KMS-11 (cell line): ENCODE data around the gene GPRC5A.

Experiments
- H2AFZ ChIP-seq: fragments of 200-600 bp; sonication (generic); 2 replicates; pipeline ENCODE4 v1.6.1; 2016; ENCODE audit warnings: antibody characterized with exemption, mixed run types, low read depth
- H3K27ac ChIP-seq: fragments of 200-600 bp; sonication (generic); 2 replicates; pipeline ENCODE4 v1.6.1; 2016; ENCODE audit warnings: mild to moderate bottlenecking, mixed run types
- H3K27me3 ChIP-seq: fragments of 200-600 bp; sonication (generic); 2 replicates; pipeline ENCODE4 v1.6.1; 2017; ENCODE audit warnings: mild to moderate bottlenecking, low read depth, mixed run types, moderate library complexity; ENCODE audit not compliant: insufficient read depth
- H3K36me3 ChIP-seq: fragments of 200-600 bp; sonication (generic); 2 replicates; pipeline ENCODE4 v1.6.1; 2017; ENCODE audit warnings: mild to moderate bottlenecking, mixed run types; ENCODE audit not compliant: insufficient read depth
- H3K4me1 ChIP-seq: fragments of 200-600 bp; sonication (generic); 2 replicates; pipeline ENCODE4 v1.6.1; 2016; ENCODE audit warnings: mild to moderate bottlenecking, low read depth, mixed run types; ENCODE audit not compliant: poor library complexity, severe bottlenecking
- H3K4me2 ChIP-seq: fragments of 200-600 bp; sonication (generic); 2 replicates; pipeline ENCODE4 v1.7.0; 2016; ENCODE audit warnings: mild to moderate bottlenecking, mixed run types
- H3K4me3 ChIP-seq: fragments of 200-600 bp; sonication (generic); IDR thresholded peaks from 2 replicates; pipeline ENCODE4 v1.6.1; 2017; ENCODE audit warnings: low read depth, low read length, mixed read lengths; ENCODE audit not compliant: insufficient read depth
- H3K79me2 ChIP-seq: fragments of 200-600 bp; sonication (generic); 2 replicates; pipeline ENCODE4 v1.6.1; 2016; ENCODE audit warnings: low read depth, mixed run types; ENCODE audit not compliant: insufficient read depth
- H3K9ac ChIP-seq: fragments of 200-600 bp; sonication (generic); 2 replicates; pipeline ENCODE4 v1.6.1; 2016; ENCODE audit warnings: mild to moderate bottlenecking, mixed run types
- H4K20me1 ChIP-seq: fragments of 200-600 bp; sonication (generic); 2 replicates; pipeline ENCODE4 v1.6.1; 2016; ENCODE audit warnings: mild to moderate bottlenecking, mixed run types; ENCODE audit not compliant: insufficient read depth
- TF ChIP-seq, protein P1 (sequence below): fragments of 200-600 bp; sonication (generic); conservative IDR thresholded peaks from 2 replicates; pipeline ENCODE4 v1.6.1; 2017; ENCODE audit warnings: low read depth, mild to moderate bottlenecking, antibody characterized with exemption, low read length, moderate library complexity, mixed read lengths

Gene GPRC5A

DNA sequence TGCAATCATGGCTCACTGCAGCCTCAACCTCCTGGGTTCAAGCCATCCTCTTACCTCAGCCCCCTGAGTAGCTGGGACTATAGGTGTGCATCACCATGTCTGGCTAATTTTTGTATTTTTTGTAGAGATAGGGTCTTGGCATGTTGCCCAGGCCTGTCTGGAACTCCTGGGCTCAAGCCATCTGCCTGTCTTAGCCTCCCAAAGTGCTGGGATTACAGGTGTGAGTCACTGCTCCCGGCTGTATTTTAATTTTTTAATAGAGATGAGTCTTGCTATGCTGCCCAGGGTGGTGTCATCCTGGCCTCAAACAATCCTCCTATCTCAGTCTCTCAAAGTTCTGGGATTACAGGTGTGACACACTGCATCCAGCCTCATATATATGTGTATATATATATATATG is 31.7 kb upstream of the GPRC5A start:
- no peaks in the 10 kb centered on the region for H3K36me3 ChIP-seq
- H2AFZ ChIP-seq = no peak overlapping the region
- H3K4me2 ChIP-seq = no peak overlapping the region
- H3K4me1 ChIP-seq = no peaks in the 10 kb centered on the region
- no peak overlapping the region for H3K9ac ChIP-seq
- no peak overlapping the region for H3K27ac ChIP-seq
- TF ChIP-seq, protein P1, sequence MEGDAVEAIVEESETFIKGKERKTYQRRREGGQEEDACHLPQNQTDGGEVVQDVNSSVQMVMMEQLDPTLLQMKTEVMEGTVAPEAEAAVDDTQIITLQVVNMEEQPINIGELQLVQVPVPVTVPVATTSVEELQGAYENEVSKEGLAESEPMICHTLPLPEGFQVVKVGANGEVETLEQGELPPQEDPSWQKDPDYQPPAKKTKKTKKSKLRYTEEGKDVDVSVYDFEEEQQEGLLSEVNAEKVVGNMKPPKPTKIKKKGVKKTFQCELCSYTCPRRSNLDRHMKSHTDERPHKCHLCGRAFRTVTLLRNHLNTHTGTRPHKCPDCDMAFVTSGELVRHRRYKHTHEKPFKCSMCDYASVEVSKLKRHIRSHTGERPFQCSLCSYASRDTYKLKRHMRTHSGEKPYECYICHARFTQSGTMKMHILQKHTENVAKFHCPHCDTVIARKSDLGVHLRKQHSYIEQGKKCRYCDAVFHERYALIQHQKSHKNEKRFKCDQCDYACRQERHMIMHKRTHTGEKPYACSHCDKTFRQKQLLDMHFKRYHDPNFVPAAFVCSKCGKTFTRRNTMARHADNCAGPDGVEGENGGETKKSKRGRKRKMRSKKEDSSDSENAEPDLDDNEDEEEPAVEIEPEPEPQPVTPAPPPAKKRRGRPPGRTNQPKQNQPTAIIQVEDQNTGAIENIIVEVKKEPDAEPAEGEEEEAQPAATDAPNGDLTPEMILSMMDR = no peak
- H3K4me3 ChIP-seq = no peak overlapping the region
- H3K79me2 ChIP-seq = no peaks in the 10 kb centered on the region
- no peaks in the 10 kb centered on the region for H4K20me1 ChIP-seq
- H3K27me3 ChIP-seq = no peaks in the 10 kb centered on the region

DNA sequence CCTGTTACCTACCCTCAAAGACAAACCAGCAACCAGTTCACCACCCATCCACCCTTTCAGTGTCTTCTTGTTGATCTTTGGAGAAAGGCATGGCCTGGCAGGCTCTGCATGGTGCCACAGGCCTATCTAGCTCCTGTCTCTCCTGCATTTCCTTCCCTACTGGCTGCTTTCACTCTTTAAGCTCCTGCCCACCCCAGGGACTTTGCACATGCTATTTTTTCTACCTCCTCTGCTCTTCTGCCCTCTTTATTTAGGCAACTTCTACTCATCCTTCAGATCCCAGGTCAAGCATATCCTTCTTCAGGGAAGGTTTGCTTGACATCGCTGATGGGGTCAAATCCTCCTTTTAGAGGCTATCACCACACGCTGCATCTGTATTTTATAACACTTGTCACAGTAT is 27.1 kb upstream of the GPRC5A start:
- TF ChIP-seq, protein P1 = no peak
- H2AFZ ChIP-seq = no peak overlapping the region
- H3K4me2 ChIP-seq = no peak overlapping the region
- no peak overlapping the region for H3K4me3 ChIP-seq
- no peaks in the 10 kb centered on the region for H4K20me1 ChIP-seq
- no peaks in the 10 kb centered on the region for H3K36me3 ChIP-seq
- no peak overlapping the region for H3K9ac ChIP-seq
- no peaks in the 10 kb centered on the region for H3K79me2 ChIP-seq
- no peak overlapping the region for H3K27ac ChIP-seq
- no peaks in the 10 kb centered on the region for H3K4me1 ChIP-seq
- H3K27me3 ChIP-seq = no peaks in the 10 kb centered on the region

DNA sequence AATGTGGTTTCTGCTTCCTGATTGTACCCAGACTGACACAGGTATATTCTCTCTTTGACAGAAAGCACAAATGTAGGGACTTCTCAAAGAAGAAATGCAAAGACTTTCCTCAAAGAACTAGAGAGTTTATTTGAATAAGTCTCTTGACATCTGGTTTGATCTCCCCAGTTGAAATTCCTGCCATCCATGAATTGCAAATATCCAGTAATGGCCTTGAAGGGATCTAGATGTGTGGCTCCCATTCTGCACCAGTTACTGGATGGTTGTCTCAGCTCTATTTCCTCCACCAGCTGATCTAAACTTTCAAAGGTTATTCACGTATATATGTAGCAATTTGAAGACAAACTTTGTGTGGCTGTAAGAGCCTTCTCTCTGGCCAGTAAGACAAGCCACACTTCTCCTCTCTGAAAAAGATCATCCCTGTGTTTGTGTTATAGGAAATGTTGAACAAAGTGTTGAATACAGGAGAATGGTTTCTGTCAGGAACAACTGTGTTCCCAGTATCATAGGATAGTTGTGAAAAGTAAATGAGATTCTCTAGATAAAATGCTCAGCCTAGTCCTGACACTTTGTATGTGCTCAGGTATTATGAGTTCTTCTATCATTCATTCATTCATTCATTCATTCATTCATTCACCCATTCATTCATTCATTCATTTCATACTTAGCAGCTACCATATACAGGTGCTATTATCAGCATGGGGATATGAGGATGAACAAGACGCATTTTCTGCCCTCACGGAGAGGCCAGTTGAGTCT is 22.7 kb upstream of the GPRC5A start:
- Histone ChIP-seq H3K27ac (no peak overlapping the region), H3K4me2 (no peak overlapping the region), H4K20me1 (no peaks in the 10 kb centered on the region), H3K79me2 (no peaks in the 10 kb centered on the region), H3K4me1 (no peaks in the 10 kb centered on the region), H3K4me3 (no peak overlapping the region), H3K27me3 (no peaks in the 10 kb centered on the region), H3K9ac (no peak overlapping the region), H2AFZ (no peak overlapping the region), H3K36me3 (no peaks in the 10 kb centered on the region)
- TF ChIP-seq, protein P1 = no peak

DNA sequence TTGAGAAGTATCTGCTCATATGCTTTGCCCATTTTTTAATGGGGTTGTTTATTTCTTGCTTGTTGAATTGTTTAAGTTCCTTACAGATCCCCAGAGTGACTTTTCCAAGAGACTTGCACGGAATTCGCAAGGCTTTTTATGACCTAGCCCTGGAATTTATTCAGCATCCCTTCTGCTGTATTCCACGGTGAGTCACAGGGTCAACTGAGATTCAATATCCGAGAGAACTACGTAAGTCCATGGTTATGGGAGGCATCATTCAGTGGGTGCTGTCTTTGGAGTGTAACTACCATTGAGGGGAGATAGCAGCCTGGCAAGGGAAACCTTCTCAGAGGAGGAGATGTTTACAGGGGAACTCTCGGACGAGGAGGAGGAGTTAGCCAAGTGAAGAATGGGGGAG is 20.9 kb upstream of the GPRC5A start:
- H4K20me1 ChIP-seq = no peaks in the 10 kb centered on the region
- H2AFZ ChIP-seq = no peak overlapping the region
- no peak overlapping the region for H3K4me3 ChIP-seq
- no peak overlapping the region for H3K4me2 ChIP-seq
- no peak overlapping the region for H3K27ac ChIP-seq
- H3K79me2 ChIP-seq = no peaks in the 10 kb centered on the region
- no peaks in the 10 kb centered on the region for H3K27me3 ChIP-seq
- TF ChIP-seq, protein P1 = no peak
- no peak overlapping the region for H3K9ac ChIP-seq
- no peaks in the 10 kb centered on the region for H3K4me1 ChIP-seq
- H3K36me3 ChIP-seq = no peaks in the 10 kb centered on the region
